GM18951 (cell line): ENCODE results near the gene SFXN3.

Experiments used
- POLR2A ChIP-seq: IDR thresholded peaks from 4 replicates; pipeline ENCODE4 v1.6.1; 2011; ENCODE audit warnings: mild to moderate bottlenecking; ENCODE audit not compliant: insufficient read length, insufficient read depth; ENCODE audit errors: extremely low read depth
- in situ Hi-C: fragments of 300-500 bp; cut with MboI; formaldehyde crosslinking; loops from one replicate; pipeline ENCODE4 v1.12.0; 2022; ENCODE audit warnings: low sequenced_read_pairs, mixed read lengths, inconsistent platforms; ENCODE audit not compliant: unreplicated experiment

SFXN3 gene

DNA sequence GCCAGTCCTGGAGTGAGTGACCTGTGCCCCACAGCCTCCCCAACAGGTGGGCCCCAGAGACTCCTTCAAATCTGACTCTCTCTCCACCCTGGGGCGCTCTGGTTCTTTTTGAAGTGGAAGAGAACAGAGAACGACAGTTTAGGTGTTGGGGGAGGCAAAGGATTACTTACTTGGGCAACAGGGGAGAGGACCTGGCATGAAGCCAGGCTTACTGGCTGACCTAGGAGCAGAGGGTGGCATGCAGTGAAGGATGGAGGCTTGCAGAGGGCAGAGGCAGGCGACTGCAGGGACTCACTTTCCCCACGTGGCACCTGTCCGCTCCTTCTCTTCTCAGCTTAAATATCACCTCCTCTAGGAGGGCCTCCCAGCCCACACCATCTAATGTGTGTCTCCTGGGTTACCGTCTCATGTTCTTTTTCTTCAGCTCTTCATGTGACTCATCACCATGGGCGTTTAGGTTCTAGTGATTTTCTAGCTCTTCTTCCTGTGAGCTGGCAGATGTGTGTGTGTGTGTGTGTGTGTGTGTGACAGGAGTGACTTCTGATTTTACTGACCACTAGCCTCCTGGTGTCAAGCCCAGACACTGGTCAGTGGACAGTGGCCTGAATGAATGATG lies 16.0 kb upstream of the SFXN3 start:
- no peak for TF ChIP-seq POLR2A
- in situ Hi-C loops, result no loop called here

- in situ Hi-C loops, result no loop called here
- no peak for TF ChIP-seq POLR2A
Measured at GRCh38 chr10:101015582-101015973, 15.5 kb upstream of the SFXN3 start.

DNA sequence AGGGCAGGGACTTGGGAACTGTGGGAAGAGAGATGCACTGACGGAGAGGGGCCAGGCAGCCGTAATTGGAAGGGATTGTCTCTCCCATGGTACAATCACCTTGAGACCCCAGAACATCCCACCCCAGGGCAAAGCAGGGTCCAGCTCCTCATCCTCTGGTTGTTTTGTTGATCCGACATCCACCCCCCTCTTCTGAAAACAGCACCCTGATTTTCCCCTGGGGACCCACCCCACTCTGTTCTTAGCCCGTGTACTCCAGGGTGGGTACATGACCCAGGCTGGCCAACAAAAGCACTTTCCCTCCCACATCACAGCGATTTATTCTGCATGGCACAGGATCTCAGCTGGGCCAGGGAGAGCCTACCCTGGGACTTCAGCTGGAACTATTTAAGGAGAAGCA lies 14.2 kb upstream of the SFXN3 start:
- no peak for TF ChIP-seq POLR2A
- in situ Hi-C loops, result no loop called here

- in situ Hi-C loops, result no loop called here
- TF ChIP-seq POLR2A, result no peak
Measured at GRCh38 chr10:101018118-101018599, 12.9 kb upstream of the SFXN3 start.

GRCh38 chr10:101018600-101019439 lies 12.2 kb upstream of the SFXN3 start:
- in situ Hi-C loops, result no loop called here
- TF ChIP-seq POLR2A, result no peak

GRCh38 chr10:101019440-101019703 lies 11.7 kb upstream of the SFXN3 start:
- in situ Hi-C loops, result no loop called here
- no peak for TF ChIP-seq POLR2A

- in situ Hi-C loops, result no loop called here
Measured at GRCh38 chr10:101020427-101021075, 10.5 kb upstream of the SFXN3 start.

GRCh38 chr10:101021239-101021638 lies 9.8 kb upstream of the SFXN3 start:
- TF ChIP-seq POLR2A, result no peak

More at GRCh38 chr10:101020427-101021075, 10.5 kb upstream of the SFXN3 start:
- no peak for TF ChIP-seq POLR2A

GRCh38 chr10:101021692-101022251 lies 9.3 kb upstream of the SFXN3 start:
- no peak for TF ChIP-seq POLR2A
- in situ Hi-C loops, result no loop called here

More at GRCh38 chr10:101021239-101021638, 9.8 kb upstream of the SFXN3 start:
- in situ Hi-C loops, result no loop called here

GRCh38 chr10:101022967-101023705 lies 7.9 kb upstream of the SFXN3 start:
- TF ChIP-seq POLR2A, result no peak

GRCh38 chr10:101027106-101027720 lies 3.8 kb upstream of the SFXN3 start:
- in situ Hi-C loops, result no loop called here
- no peak for TF ChIP-seq POLR2A

More at GRCh38 chr10:101022967-101023705, 7.9 kb upstream of the SFXN3 start:
- in situ Hi-C loops, result no loop called here
